ENCODE results near the gene SNAPIN.

Gene SNAPIN

DNA sequence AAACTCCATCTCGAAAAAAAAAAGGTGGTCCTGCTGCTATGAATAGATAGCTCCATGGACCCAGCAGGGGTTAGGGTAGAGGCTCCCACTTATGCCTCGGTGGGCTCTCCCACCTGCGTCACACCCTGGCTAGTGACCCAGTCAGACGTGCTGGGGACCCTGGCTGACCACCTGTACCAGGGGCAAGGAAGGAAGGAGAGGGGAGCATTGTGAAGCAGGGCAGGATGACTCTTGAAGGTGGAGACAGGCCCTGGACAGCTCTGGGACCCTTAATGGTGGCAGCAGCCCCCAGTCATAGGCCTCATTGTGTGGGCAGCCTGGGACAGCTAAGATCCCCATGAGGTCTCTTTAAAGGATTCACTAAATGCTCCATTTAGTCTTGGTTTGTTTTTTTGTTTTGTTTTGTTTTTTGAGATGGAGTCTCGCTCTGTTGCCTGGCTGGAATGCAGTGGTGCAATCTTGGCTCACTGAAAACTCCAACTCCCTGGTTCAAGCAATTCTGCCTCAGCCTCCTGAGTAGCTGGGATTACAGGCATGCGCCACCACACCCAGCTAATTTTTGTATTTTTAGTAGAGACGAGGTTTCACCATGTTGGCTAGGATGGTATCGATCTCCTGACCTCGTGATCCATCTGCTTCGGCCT lies 10.4 kb upstream of the SNAPIN start:
- Histone ChIP-seq H3K9me3 (ENCODE audit: control insufficient read depth, low read length) (no peaks in the 10 kb centered on the region), H3K4me1 (ENCODE audit: control insufficient read depth, insufficient read depth, low read length, poor library complexity, severe bottlenecking) (peaks cover 3% of the 10 kb centered on the region), H3K27ac (ENCODE audit: low read depth, low read length, severe bottlenecking) (no peak overlapping the region), H3K4me3 (ENCODE audit: extremely low read depth, insufficient read depth, low read length, poor library complexity, severe bottlenecking) (no peak overlapping the region), H3K36me3 (ENCODE audit: control insufficient read depth, insufficient read depth, low read length) (peaks cover 41% of the 10 kb centered on the region)
- WGBS, 2 experiments (ENCODE audit: insufficient coverage in 2 of 2): 92 to 95% methylated on average over 5 to 7 of the region's 10 CpGs

DNA sequence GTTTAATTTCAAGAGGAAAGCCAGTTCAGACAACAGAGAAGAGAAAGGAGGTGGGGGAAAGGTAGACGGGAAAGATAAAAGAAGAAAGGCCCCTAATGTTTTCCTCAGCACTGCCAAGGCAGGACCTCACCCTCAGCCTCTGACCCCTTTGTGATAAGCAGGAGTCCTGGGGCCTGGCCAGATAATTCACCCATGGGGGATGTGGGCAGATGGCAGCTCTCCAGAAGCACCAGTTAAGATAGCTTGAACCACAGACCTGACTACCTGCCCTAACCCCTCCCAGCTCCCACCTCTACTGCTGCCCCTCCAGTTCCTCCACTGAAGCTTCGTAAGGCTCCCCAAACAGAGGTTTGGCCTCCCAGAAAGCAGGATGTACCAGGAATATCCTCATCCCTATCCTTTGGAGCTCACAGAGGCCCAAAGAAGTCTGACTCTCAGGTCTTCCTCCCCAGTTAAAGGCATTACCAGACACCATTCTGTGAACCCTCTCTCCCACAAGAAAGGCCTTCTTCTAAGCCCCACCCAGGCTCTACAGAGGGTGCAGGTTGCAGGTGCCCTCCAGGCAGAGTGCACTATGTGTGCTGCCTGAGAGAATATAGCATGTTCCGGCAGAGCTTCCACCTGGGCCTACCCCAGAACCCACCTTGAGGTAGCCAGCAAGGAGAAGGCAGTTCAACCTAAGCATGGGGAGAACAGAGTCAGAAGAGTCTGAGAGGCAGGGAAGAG lies 9.2 kb upstream of the SNAPIN start:
- Histone ChIP-seq H3K4me3 (ENCODE audit: extremely low read depth, insufficient read depth, low read length, poor library complexity, severe bottlenecking) (no peak overlapping the region), H3K36me3 (ENCODE audit: control insufficient read depth, insufficient read depth, low read length) (peaks cover 29% of the 10 kb centered on the region), H3K27ac (ENCODE audit: low read depth, low read length, severe bottlenecking) (no peak overlapping the region), H3K9me3 (ENCODE audit: control insufficient read depth, low read length) (no peaks in the 10 kb centered on the region), H3K4me1 (ENCODE audit: control insufficient read depth, insufficient read depth, low read length, poor library complexity, severe bottlenecking) (peaks cover 3% of the 10 kb centered on the region)
- 50 to 90% methylated on average over 1 to 2 of the region's 3 CpGs for WGBS, 2 experiments (ENCODE audit: insufficient coverage in 2 of 2)

DNA sequence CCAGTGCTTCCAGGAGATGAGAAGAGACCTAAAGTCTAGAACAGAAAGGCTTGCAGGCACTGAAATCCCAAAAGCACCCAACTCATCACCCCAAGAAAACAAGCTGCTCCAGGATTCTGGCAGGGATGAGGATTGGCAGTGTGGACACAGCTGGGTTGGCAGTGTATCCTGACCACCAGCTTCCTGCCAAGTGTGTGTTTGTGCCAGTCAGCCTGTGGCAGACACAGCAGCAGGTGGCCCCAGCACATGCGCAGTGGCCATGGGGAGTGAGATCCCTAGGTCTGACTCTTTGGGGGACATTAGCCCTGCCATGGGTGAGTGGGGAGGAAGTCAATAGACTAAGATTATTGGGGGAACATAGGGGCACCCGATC lies 8.7 kb upstream of the SNAPIN start:
- Histone ChIP-seq H3K4me3 (ENCODE audit: extremely low read depth, insufficient read depth, low read length, poor library complexity, severe bottlenecking) (no peak overlapping the region), H3K27ac (ENCODE audit: low read depth, low read length, severe bottlenecking) (no peak overlapping the region), H3K9me3 (ENCODE audit: control insufficient read depth, low read length) (no peaks in the 10 kb centered on the region), H3K4me1 (ENCODE audit: control insufficient read depth, insufficient read depth, low read length, poor library complexity, severe bottlenecking) (peaks cover 3% of the 10 kb centered on the region), H3K36me3 (ENCODE audit: control insufficient read depth, insufficient read depth, low read length) (peaks cover 23% of the 10 kb centered on the region)
- WGBS, 2 experiments (ENCODE audit: insufficient coverage in 2 of 2): 95 to 96% methylated on average over 2 of the region's 2 CpGs

DNA sequence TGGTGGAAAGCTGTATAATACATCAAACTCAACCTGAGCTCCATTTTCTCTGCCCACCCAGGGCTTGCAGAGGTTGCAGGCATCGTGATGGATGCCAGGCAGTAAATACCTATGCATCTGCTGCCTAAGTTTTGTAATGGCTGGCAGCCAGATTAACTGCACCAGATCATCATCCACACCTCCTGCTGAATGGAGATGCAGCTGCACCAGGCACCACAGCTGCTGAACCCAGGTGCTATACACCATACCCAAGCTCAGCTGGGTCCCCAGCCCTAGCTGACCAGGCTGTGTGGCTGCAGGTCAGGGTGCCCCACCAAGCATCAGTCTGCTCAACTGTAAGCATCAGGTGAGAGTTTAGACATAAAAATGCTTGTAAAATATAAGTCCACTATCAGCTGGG lies 6.7 kb upstream of the SNAPIN start:
- Histone ChIP-seq H3K9me3 (ENCODE audit: control insufficient read depth, low read length) (no peaks in the 10 kb centered on the region), H3K36me3 (ENCODE audit: control insufficient read depth, insufficient read depth, low read length) (peaks cover 4% of the 10 kb centered on the region), H3K4me3 (ENCODE audit: extremely low read depth, insufficient read depth, low read length, poor library complexity, severe bottlenecking) (no peak overlapping the region), H3K27ac (ENCODE audit: low read depth, low read length, severe bottlenecking) (no peak overlapping the region), H3K4me1 (ENCODE audit: control insufficient read depth, insufficient read depth, low read length, poor library complexity, severe bottlenecking) (peaks cover 3% of the 10 kb centered on the region)
- WGBS, 2 experiments (ENCODE audit: insufficient coverage in 2 of 2): 100% methylated on average over 1 of the region's 1 CpG; no CpG with 5 or more reads in 1 of the 2 experiments

DNA sequence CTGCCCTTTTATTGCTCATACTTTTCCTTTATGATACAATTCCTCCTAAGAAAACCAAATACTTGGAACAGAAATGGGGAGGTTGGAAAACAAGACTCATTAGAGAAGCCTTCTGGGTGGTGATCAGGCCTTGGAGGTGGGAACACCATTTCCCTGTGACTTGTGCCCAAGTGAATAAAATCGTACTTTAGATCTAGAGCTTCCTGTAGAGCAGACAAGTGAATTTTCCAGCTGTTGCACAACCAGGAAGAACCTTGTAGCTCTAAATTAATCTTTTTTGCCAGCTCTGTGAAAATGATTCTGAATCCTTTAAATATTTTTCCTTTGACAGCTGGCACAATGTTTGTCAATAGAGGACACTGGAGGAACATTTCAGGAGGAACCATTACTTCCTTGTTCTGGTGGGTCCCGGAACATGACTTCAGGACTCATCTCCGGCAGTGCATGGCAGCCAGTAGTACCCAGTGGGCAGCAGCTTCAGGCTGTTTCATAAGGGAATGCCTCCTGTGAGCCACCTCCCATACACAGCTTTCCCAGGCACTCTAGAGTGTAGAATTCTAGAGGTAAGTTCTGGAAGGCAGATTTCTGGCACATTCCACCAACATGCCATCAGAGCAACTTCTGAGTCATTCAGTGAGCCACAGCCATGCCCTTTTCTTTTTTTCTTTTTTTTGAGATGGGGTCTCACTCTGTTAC lies 5.5 kb upstream of the SNAPIN start:
- Histone ChIP-seq H3K9me3 (ENCODE audit: control insufficient read depth, low read length) (no peaks in the 10 kb centered on the region), H3K36me3 (ENCODE audit: control insufficient read depth, insufficient read depth, low read length) (no peaks in the 10 kb centered on the region), H3K27ac (ENCODE audit: low read depth, low read length, severe bottlenecking) (no peak overlapping the region), H3K4me1 (ENCODE audit: control insufficient read depth, insufficient read depth, low read length, poor library complexity, severe bottlenecking) (peaks cover 3% of the 10 kb centered on the region), H3K4me3 (ENCODE audit: extremely low read depth, insufficient read depth, low read length, poor library complexity, severe bottlenecking) (no peak overlapping the region)
- WGBS, 2 experiments (ENCODE audit: insufficient coverage in 2 of 2): 85 to 94% methylated on average over 2 of the region's 3 CpGs

DNA sequence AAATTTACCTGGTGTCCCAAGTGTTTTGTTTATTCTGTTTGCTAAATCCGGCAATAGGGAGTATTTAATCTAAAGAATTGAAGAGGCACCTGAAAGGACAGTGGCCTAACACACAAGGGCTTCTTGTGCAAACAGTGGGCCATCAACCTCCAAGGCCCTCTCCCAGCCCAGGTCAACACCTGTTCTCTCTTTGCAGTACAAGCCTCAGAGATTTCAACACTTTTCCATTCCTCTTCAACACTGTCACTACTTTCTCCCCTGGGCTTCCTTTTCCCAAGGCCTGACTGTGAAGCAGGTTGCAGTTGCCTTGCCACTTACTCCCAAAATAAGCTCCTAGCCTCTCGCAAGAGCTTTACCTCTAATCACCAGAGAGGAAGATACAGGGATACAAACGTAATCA lies 3.2 kb upstream of the SNAPIN start:
- Histone ChIP-seq H3K27ac (ENCODE audit: low read depth, low read length, severe bottlenecking) (no peak overlapping the region), H3K4me3 (ENCODE audit: extremely low read depth, insufficient read depth, low read length, poor library complexity, severe bottlenecking) (no peak overlapping the region), H3K4me1 (ENCODE audit: control insufficient read depth, insufficient read depth, low read length, poor library complexity, severe bottlenecking) (peaks cover 9% of the 10 kb centered on the region), H3K36me3 (ENCODE audit: control insufficient read depth, insufficient read depth, low read length) (no peaks in the 10 kb centered on the region), H3K9me3 (ENCODE audit: control insufficient read depth, low read length) (no peaks in the 10 kb centered on the region)
- WGBS, 2 experiments (ENCODE audit: insufficient coverage in 2 of 2): 86 to 100% methylated on average over 2 of the region's 3 CpGs

DNA sequence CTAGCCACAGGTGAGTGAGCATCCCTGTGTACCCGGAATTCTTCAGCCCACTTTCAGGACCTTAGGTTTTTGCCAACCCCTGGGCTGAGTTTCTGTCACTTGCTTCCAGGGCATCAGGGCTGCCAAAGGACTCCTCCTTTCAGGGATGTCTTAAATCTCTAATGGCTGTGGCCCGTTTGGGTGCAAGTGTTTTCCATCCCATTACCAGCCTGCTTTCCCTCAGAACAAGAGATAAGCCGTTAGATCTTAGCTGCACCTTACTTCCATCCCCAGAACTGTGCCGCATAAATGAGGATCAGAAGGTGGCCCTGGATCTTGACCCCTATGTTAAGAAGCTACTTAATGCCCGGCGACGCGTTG lies 652 bp downstream of the SNAPIN start:
- Histone ChIP-seq H3K27ac (ENCODE audit: low read depth, low read length, severe bottlenecking) (no peak overlapping the region), H3K4me3 (ENCODE audit: extremely low read depth, insufficient read depth, low read length, poor library complexity, severe bottlenecking) (peak overlapping the region; percentile 78), H3K36me3 (ENCODE audit: control insufficient read depth, insufficient read depth, low read length) (peaks cover 35% of the 10 kb centered on the region), H3K9me3 (ENCODE audit: control insufficient read depth, low read length) (no peaks in the 10 kb centered on the region), H3K4me1 (ENCODE audit: control insufficient read depth, insufficient read depth, low read length, poor library complexity, severe bottlenecking) (peaks cover 8% of the 10 kb centered on the region)
- WGBS, 2 experiments (ENCODE audit: insufficient coverage in 2 of 2): 50 to 54% methylated on average over 8 of the region's 8 CpGs

DNA sequence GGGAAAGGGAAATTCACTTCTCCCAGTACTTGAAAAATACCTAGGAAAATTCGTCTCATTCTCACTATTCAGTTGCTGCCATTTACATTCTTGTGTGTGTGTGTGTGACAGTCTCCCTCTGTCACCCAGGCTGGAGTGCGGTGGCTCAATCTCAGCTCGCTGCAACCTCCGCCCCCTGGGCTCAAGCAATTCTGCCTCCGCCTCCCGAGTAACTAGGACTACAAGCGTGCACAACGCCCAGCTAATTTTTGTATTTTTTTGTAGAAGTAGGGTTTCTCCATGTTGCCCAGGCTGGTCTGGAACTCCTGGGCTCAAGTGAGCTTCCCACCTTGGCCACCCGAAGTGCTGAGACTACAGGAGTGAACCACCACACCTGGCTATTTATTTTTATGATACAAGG lies 1.2 kb downstream of the SNAPIN start:
- Histone ChIP-seq H3K4me1 (ENCODE audit: control insufficient read depth, insufficient read depth, low read length, poor library complexity, severe bottlenecking) (peaks cover 8% of the 10 kb centered on the region), H3K9me3 (ENCODE audit: control insufficient read depth, low read length) (no peaks in the 10 kb centered on the region), H3K27ac (ENCODE audit: low read depth, low read length, severe bottlenecking) (no peak overlapping the region), H3K4me3 (ENCODE audit: extremely low read depth, insufficient read depth, low read length, poor library complexity, severe bottlenecking) (peak overlapping the region; percentile 78), H3K36me3 (ENCODE audit: control insufficient read depth, insufficient read depth, low read length) (peaks cover 40% of the 10 kb centered on the region)
- WGBS, 2 experiments (ENCODE audit: insufficient coverage in 2 of 2): 84 to 91% methylated on average over 6 to 7 of the region's 9 CpGs

DNA sequence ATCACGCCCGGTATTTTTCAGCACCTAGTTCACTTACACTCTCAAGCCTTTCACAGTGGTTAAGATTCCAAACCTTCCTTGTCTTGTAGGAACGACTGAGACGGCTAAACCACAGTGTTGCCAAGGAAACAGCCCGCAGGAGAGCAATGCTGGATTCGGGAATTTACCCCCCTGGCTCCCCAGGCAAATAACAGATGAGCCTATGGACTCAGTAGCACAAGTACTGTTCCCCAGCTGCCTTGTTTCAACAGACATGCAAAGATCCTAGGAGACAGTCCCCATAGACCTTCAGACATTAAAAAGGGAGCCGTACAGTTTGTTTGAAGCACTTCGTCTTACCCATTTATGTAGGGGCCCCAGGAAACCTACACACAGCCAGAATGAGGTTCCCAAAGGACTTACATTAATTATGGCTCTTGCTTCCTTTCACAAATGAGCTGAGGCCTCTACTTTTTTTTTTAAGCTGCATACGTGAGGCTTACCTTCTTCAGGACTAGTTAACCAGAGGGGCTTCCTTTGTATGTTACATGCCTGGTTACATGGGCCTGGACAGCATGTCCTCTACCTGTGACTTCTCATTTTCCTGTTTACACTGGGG lies 2.7 kb downstream of the SNAPIN start:
- Histone ChIP-seq H3K4me1 (ENCODE audit: control insufficient read depth, insufficient read depth, low read length, poor library complexity, severe bottlenecking) (peaks cover 8% of the 10 kb centered on the region), H3K36me3 (ENCODE audit: control insufficient read depth, insufficient read depth, low read length) (peaks cover 56% of the 10 kb centered on the region), H3K4me3 (ENCODE audit: extremely low read depth, insufficient read depth, low read length, poor library complexity, severe bottlenecking) (no peak overlapping the region), H3K9me3 (ENCODE audit: control insufficient read depth, low read length) (no peaks in the 10 kb centered on the region), H3K27ac (ENCODE audit: low read depth, low read length, severe bottlenecking) (peak overlapping the region; percentile 62)
- WGBS, 2 experiments (ENCODE audit: insufficient coverage in 2 of 2): 83 to 92% methylated on average over 5 to 7 of the region's 9 CpGs

DNA sequence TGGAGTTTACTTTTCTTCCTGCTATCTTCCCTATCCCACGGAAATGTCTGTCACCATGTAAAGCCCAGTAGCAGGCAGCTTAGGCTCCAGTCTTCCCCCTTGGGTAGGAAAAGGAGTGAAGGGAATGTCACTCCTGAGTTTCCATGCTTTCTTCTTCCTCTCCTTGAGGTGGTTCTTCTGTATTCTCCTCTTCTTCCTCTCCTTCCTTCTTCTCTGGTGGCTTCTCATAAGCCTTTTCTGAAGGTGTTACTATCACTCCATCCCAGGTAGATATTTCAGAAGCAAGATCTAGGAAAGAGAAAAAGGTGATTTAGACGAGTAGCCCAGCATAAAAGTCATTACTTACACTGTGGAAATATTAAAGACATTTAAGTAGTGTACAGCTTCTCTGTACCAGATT lies 3.8 kb downstream of the SNAPIN start:
- no peak overlapping the region for H3K4me3 ChIP-seq (ENCODE audit: extremely low read depth, insufficient read depth, low read length, poor library complexity, severe bottlenecking)
- H3K9me3 ChIP-seq (ENCODE audit: control insufficient read depth, low read length): no peaks in the 10 kb centered on the region
- no CpG with 5 or more reads among the region's 2 CpGs for WGBS, 2 experiments (ENCODE audit: insufficient coverage in 2 of 2)
- peaks cover 8% of the 10 kb centered on the region for H3K4me1 ChIP-seq (ENCODE audit: control insufficient read depth, insufficient read depth, low read length, poor library complexity, severe bottlenecking)
- H3K36me3 ChIP-seq (ENCODE audit: control insufficient read depth, insufficient read depth, low read length): peaks cover 66% of the 10 kb centered on the region
- no peak overlapping the region for H3K27ac ChIP-seq (ENCODE audit: low read depth, low read length, severe bottlenecking)

All from mesodermal cell (in vitro differentiated cells).